ENCODE results near the gene TGFBR2.

Gene TGFBR2

DNA sequence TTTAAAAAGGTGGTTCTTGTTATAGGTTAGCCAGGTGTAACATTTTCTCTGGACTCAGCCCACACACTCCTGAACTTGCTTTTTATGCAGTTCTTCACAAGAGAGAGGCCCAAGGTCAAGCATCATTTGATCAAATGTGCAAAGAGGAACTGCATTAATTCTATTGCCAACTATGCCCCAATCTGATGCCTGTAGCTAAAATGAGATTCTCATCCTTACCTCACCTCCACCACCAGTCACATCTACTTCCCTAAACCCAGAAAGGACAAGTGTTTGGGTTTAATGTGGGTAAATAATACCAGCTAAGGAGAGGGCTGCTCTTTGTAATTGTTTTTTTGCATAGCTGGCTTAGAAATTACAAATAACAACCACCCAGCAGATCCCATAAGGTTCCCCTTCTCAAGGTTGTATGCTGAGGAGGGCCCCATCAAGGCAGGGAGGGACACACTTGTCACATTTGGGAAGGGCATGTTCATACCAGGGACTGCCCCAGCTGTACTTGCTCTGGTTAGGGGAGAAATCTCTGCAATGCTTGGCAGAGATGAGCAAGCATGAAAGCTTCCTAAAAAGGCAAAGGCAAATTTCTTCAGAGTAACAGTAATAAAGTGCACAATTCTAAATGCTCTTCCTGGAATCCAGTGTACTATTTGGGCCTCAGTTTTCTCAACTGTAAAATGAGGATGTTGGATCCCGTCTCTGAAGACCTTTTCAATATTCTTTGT lies 76.2 kb downstream of the TGFBR2 start:
- H3K4me1 ChIP-seq (ENCODE audit: insufficient read depth, low read length) = peaks cover 4% of the 10 kb centered on the region; the same call in 1 of the 2 replicates
- H3K9ac ChIP-seq (ENCODE audit: low read depth, low read length) = no peak overlapping the region
- H3K36me3 ChIP-seq (ENCODE audit: insufficient read depth, low read length) = peaks cover 14% of the 10 kb centered on the region
- H3K9me3 ChIP-seq (ENCODE audit: control insufficient read depth, insufficient read depth, low read length) = no peaks in the 10 kb centered on the region

DNA sequence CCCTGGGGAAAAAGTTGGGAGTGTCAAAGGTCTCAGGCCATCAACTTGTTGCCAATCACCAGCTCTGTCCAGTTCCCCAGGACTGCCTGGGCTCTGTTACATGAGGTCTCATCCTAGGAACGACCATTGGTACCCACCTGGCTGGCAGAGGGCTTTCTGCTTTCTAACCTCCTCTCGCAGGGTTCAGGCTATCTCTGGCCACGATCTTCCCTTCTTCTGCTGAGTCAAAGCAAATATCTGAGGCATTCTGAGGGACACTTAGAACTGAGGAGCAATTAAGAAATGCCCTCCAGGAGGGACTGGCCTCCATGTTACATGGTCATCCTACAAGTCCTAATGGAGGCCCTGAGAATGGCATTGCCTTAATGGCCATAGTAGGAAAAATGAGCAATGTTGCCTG lies 77.4 kb downstream of the TGFBR2 start:
- Histone ChIP-seq H3K36me3 (ENCODE audit: insufficient read depth, low read length) (peaks cover 12% of the 10 kb centered on the region), H3K9me3 (ENCODE audit: control insufficient read depth, insufficient read depth, low read length) (no peaks in the 10 kb centered on the region), H3K4me1 (ENCODE audit: insufficient read depth, low read length) (peaks cover 4% of the 10 kb centered on the region; the same call in 1 of the 2 replicates), H3K9ac (ENCODE audit: low read depth, low read length) (no peak overlapping the region)

GRCh38 chr3:30684356-30684755 lies 78.0 kb downstream of the TGFBR2 start:
- H3K36me3 ChIP-seq (ENCODE audit: insufficient read depth, low read length) = peaks cover 11% of the 10 kb centered on the region
- no peak overlapping the region for H3K9ac ChIP-seq (ENCODE audit: low read depth, low read length)
- no peaks in the 10 kb centered on the region for H3K9me3 ChIP-seq (ENCODE audit: control insufficient read depth, insufficient read depth, low read length)
- H3K4me1 ChIP-seq (ENCODE audit: insufficient read depth, low read length) = peaks cover 4% of the 10 kb centered on the region; the same call in 1 of the 2 replicates

DNA sequence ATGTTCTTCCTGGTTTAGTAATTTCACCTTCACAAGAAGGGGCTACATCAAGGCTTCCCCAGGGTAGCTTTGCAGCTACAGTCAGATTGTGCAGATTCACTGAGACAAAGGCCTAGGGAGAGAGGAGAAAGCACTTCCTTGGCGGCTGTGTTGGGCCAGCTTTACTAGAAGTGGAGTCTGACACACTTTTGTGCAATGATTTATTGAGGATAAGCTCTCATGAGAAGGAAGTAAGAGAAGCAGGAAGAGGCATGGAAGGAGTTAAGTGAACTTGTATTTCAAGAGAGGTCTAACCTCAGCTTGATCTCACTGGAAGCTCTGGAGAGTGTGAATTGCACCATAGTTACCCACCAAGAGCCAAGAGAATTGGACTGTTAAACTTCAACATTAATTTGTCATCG lies 78.9 kb downstream of the TGFBR2 start:
- no peak overlapping the region for H3K9ac ChIP-seq (ENCODE audit: low read depth, low read length)
- H3K4me1 ChIP-seq (ENCODE audit: insufficient read depth, low read length) = peaks cover 4% of the 10 kb centered on the region; the same call in 1 of the 2 replicates
- no peaks in the 10 kb centered on the region for H3K9me3 ChIP-seq (ENCODE audit: control insufficient read depth, insufficient read depth, low read length)
- peaks cover 14% of the 10 kb centered on the region for H3K36me3 ChIP-seq (ENCODE audit: insufficient read depth, low read length)

DNA sequence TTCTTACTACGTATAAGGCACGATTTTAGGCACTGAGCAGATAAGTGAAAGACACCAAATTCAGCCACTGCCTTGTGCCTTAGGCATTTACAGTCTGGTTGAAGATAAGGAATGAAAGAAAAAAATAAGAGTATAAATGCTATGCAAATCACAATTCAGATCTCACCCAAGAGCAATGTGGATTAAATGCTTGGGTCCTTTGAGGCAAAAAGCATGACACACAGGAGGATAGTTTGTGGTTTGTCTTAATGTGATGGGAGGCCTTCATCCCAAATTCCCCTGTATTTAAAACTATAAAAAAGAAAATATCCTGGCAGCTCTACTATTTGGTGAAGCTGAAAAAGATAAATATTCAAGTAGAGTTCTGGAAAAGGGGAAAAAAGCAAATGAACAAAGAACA lies 79.8 kb downstream of the TGFBR2 start:
- peaks cover 18% of the 10 kb centered on the region for H3K36me3 ChIP-seq (ENCODE audit: insufficient read depth, low read length)
- H3K9me3 ChIP-seq (ENCODE audit: control insufficient read depth, insufficient read depth, low read length) = no peaks in the 10 kb centered on the region
- H3K9ac ChIP-seq (ENCODE audit: low read depth, low read length) = no peak overlapping the region
- no peaks in the 10 kb centered on the region for H3K4me1 ChIP-seq (ENCODE audit: insufficient read depth, low read length)

- Histone ChIP-seq H3K9me3 (ENCODE audit: control insufficient read depth, insufficient read depth, low read length) (no peaks in the 10 kb centered on the region), H3K9ac (ENCODE audit: low read depth, low read length) (no peak overlapping the region), H3K4me1 (ENCODE audit: insufficient read depth, low read length) (no peaks in the 10 kb centered on the region), H3K36me3 (ENCODE audit: insufficient read depth, low read length) (peaks cover 18% of the 10 kb centered on the region)
Observed at GRCh38 chr3:30686799-30687198, 80.4 kb downstream of the TGFBR2 start.

GRCh38 chr3:30687930-30688570 lies 81.6 kb downstream of the TGFBR2 start:
- Histone ChIP-seq H3K36me3 (ENCODE audit: insufficient read depth, low read length) (peaks cover 18% of the 10 kb centered on the region), H3K4me1 (ENCODE audit: insufficient read depth, low read length) (peaks cover 4% of the 10 kb centered on the region), H3K9ac (ENCODE audit: low read depth, low read length) (no peak overlapping the region), H3K9me3 (ENCODE audit: control insufficient read depth, insufficient read depth, low read length) (no peaks in the 10 kb centered on the region)

DNA sequence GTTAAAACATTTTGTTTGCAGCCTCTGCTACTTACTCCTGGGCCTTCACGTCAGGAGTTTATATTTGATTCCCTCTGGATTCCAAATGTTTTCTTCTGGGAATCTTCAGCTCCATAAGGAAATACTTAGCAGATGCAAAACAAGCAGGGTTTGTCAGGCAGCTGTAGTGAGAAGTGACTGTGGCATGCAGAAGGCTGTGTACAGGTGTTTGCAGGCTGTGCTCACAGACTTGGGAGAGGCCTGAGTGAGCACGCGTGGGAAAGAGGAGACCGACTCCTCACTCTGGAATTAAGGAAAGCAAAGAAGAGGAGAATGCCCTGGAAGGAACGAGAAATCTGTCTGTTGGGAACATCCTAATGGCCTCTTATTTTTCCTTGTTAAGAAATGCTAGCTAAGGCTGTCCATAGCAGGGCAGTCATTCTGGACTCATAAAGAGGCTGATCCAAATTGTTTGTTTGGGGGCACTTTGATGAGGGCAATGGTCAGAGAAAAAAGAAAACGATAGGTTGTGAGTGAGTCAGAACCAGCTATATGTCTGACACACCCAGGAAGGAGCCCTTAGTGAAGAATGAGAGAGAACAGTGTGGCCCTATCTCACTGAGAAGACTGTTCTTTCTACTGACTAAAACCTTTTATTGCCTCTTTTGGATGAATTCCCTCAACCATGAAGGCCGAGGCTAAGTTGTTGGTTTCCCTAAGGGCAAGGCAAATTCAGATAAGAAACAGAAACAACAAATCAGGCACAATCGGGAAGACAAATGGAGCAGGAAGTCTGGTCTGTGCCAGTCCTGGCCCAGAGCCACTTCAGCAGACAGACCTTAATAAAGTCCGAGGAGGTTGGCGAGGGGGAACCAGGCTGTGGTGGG lies 82.6 kb downstream of the TGFBR2 start:
- Histone ChIP-seq H3K4me1 (ENCODE audit: insufficient read depth, low read length) (peaks cover 8% of the 10 kb centered on the region), H3K9me3 (ENCODE audit: control insufficient read depth, insufficient read depth, low read length) (no peaks in the 10 kb centered on the region), H3K9ac (ENCODE audit: low read depth, low read length) (no peak overlapping the region), H3K36me3 (ENCODE audit: insufficient read depth, low read length) (peaks cover 16% of the 10 kb centered on the region)

DNA sequence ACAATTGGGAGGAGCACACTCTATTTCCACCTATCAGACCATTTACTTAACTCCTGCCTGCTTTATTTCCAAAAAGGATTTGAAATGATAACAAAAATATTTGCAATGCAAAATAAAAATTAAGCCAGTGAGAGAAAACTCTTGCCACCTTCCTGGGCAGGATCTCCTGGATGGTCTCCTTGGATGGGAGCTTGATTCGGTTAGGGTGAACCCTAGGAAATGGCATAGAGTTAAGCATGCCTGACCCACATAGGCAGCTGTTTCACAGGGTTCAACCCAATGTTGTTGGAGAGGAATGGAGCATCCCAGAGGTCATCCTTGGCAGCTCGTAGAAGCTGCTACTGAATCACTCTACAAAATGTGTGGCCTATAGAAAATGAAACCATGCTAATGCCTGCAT lies 83.8 kb downstream of the TGFBR2 start:
- peaks cover 16% of the 10 kb centered on the region for H3K36me3 ChIP-seq (ENCODE audit: insufficient read depth, low read length)

GRCh38 chr3:30691249-30691880 lies 85.0 kb downstream of the TGFBR2 start:
- H3K9me3 ChIP-seq (ENCODE audit: control insufficient read depth, insufficient read depth, low read length) = no peaks in the 10 kb centered on the region
- peaks cover 16% of the 10 kb centered on the region for H3K36me3 ChIP-seq (ENCODE audit: insufficient read depth, low read length)
- H3K9ac ChIP-seq (ENCODE audit: low read depth, low read length) = no peak overlapping the region
- H3K4me1 ChIP-seq (ENCODE audit: insufficient read depth, low read length) = peaks cover 22% of the 10 kb centered on the region

More for the DNA sequence above, 83.8 kb downstream of the TGFBR2 start:
- no peaks in the 10 kb centered on the region for H3K9me3 ChIP-seq (ENCODE audit: control insufficient read depth, insufficient read depth, low read length)
- H3K9ac ChIP-seq (ENCODE audit: low read depth, low read length) = no peak overlapping the region
- H3K4me1 ChIP-seq (ENCODE audit: insufficient read depth, low read length) = peaks cover 13% of the 10 kb centered on the region

GRCh38 chr3:30691944-30692343 lies 85.5 kb downstream of the TGFBR2 start:
- Histone ChIP-seq H3K9me3 (ENCODE audit: control insufficient read depth, insufficient read depth, low read length) (no peaks in the 10 kb centered on the region), H3K4me1 (ENCODE audit: insufficient read depth, low read length) (peaks cover 26% of the 10 kb centered on the region), H3K36me3 (ENCODE audit: insufficient read depth, low read length) (peaks cover 16% of the 10 kb centered on the region), H3K9ac (ENCODE audit: low read depth, low read length) (no peak overlapping the region)

DNA sequence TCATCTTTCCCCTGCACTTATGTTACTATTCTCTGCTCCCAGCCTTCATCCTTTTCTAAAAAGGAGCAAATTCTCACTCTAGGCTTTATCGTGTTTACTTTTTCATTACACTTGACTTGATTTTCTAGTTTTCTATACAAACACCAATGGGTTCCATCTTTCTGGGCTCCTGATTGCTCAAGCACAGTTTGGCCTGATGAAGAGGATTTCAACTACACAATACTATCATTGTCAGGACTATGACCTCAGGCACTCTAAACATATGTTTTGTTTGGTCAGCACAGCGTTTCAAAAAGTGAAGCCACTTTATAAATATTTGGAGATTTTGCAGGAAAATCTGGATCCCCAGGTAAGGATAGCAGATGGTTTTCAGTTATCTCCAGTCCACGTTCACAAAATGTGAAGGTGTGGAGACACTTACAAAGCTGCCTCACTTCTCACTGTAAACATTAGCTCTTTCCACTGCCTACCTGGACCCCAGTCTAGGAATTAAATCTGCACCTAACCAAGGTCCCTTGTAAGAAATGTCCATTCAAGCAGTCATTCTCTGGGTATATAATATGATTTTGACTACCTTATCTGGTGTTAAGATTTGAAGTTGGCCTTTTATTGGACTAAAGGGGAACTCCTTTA lies 86.2 kb downstream of the TGFBR2 start:
- Histone ChIP-seq H3K4me1 (ENCODE audit: insufficient read depth, low read length) (peaks cover 26% of the 10 kb centered on the region), H3K36me3 (ENCODE audit: insufficient read depth, low read length) (peaks cover 16% of the 10 kb centered on the region), H3K9me3 (ENCODE audit: control insufficient read depth, insufficient read depth, low read length) (no peaks in the 10 kb centered on the region), H3K9ac (ENCODE audit: low read depth, low read length) (no peak overlapping the region)

DNA sequence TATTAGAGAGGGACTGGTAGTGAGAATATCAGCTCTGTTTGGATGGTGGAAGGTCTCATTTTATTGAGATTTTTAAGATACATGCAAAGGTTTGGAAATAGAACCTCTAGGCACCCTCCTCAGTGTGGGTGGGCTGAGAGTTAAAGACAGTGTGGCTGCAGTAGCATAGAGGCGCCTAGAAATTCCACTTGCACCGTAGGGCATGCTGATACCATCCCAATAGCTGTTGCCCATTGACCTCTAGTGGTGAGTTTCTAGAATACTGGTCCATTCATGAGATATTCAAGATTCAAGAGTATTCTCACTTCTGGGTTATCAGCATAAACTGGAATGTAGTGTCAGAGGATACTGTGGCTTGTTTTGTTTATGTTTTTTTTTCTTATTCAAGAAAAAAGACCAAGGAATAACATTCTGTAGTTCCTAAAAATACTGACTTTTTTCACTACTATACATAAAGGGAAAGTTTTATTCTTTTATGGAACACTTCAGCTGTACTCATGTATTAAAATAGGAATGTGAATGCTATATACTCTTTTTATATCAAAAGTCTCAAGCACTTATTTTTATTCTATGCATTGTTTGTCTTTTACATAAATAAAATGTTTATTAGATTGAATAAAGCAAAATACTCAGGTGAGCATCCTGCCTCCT lies 87.2 kb downstream of the TGFBR2 start:
- H3K9me3 ChIP-seq (ENCODE audit: control insufficient read depth, insufficient read depth, low read length) = no peaks in the 10 kb centered on the region
- H3K4me1 ChIP-seq (ENCODE audit: insufficient read depth, low read length) = peaks cover 26% of the 10 kb centered on the region
- H3K9ac ChIP-seq (ENCODE audit: low read depth, low read length) = no peak overlapping the region
- H3K36me3 ChIP-seq (ENCODE audit: insufficient read depth, low read length) = peaks cover 16% of the 10 kb centered on the region

All from ES-I3 (cell line).